PC-9 (cell line): Measurements from ENCODE around the gene POU2F3. TPM values are rescaled to one million over a fixed set of nuclear protein-coding genes. Genes with fewer than 3 reads are reported as not detected.

Experiments
- BruUV-seq: library from RNA; stranded (reverse); fragments of 400-500 nt; replicated peaks from 2 replicates; lab custom pipeline; 2021; lab: Mats Ljungman, UMichigan
- CTCF ChIA-PET: fragments of 300-600 bp; sonication (Branson Sonifier 250); formaldehyde crosslinking; loops from one replicate; lab custom pipeline; 2022; ENCODE audit warnings: antibody characterized with exemption; lab: Charles Lee
- POLR2A ChIA-PET: fragments of 300-600 bp; sonication (Branson Sonifier 250); formaldehyde crosslinking; loops from one replicate; lab custom pipeline; 2022; ENCODE audit warnings: antibody characterized with exemption; ENCODE audit not compliant: unreplicated experiment; lab: Charles Lee
- DNase-seq, 2 experiments: peaks; one replicate each; pipeline versions ENCODE4 v3.0.0 to v3.0.0-alpha.2; 2015 to 2022; ENCODE audit warnings: mixed read lengths in 1 of 2
- H2AFZ ChIP-seq: fragments of 200-600 bp; sonication (generic); 2 replicates; pipeline ENCODE4 v1.8.1; 2017; ENCODE audit warnings: antibody characterized with exemption
- H3F3A ChIP-seq: fragments of 200-600 bp; sonication (generic); 2 replicates; pipeline ENCODE4 v1.8.1; 2017; ENCODE audit warnings: antibody characterized with exemption, mild to moderate bottlenecking, low read depth; ENCODE audit not compliant: insufficient read depth
- H3K27ac ChIP-seq: fragments of 200-600 bp; sonication (generic); 2 replicates; pipeline ENCODE4 v1.6.1; 2016; ENCODE audit warnings: mixed run types
- H3K27me3 ChIP-seq: fragments of 200-600 bp; sonication (generic); 2 replicates; pipeline ENCODE4 v1.6.1; 2016; ENCODE audit warnings: low read depth, mixed run types; ENCODE audit not compliant: insufficient read depth
- H3K36me3 ChIP-seq: fragments of 200-600 bp; sonication (generic); 2 replicates; pipeline ENCODE4 v1.6.1; 2016; ENCODE audit warnings: low read depth, mixed run types
- H3K4me1 ChIP-seq: fragments of 200-600 bp; sonication (generic); replicated peaks from 2 replicates; pipeline ENCODE4 v1.6.1; 2016; ENCODE audit warnings: mixed run types; ENCODE audit not compliant: insufficient read depth
- H3K4me2 ChIP-seq: fragments of 200-600 bp; sonication (generic); 2 replicates; pipeline ENCODE4 v1.6.1; 2017; ENCODE audit warnings: mixed run types
- H3K4me3 ChIP-seq: fragments of 200-600 bp; sonication (generic); 2 replicates; pipeline ENCODE4 v1.6.1; 2016; ENCODE audit warnings: mixed run types
- H3K79me2 ChIP-seq: fragments of 200-600 bp; sonication (generic); 2 replicates; pipeline ENCODE4 v1.6.1; 2017; ENCODE audit warnings: low read depth, mixed run types
- H3K9me2 ChIP-seq: fragments of 200-600 bp; sonication (generic); 2 replicates; pipeline ENCODE4 v1.8.1; 2017; ENCODE audit warnings: mild to moderate bottlenecking; ENCODE audit not compliant: insufficient read depth
- H3K9me3 ChIP-seq: fragments of 200-600 bp; sonication (generic); 2 replicates; pipeline ENCODE4 v1.8.1; 2016; ENCODE audit warnings: low read depth; ENCODE audit not compliant: insufficient read depth
- H4K20me1 ChIP-seq: fragments of 200-600 bp; sonication (generic); 2 replicates; pipeline ENCODE4 v1.8.1; 2017; ENCODE audit not compliant: insufficient read depth
- EZH2 ChIP-seq: fragments of 200-600 bp; sonication (generic); IDR thresholded peaks from 2 replicates; pipeline ENCODE4 v1.8.0; 2017; ENCODE audit warnings: antibody characterized with exemption, low read depth
- intact Hi-C: fragments of 100-400 bp; cut with micrococcal nuclease; formaldehyde crosslinking; loops from one replicate; pipeline ENCODE4 v1.10.0; 2022; ENCODE audit not compliant: unreplicated experiment
- total RNA-seq: library from RNA; stranded (reverse); gene quantifications from 2 replicates; pipeline ENCODE4 v1.2.3, GENCODE V29; 2021
- TF ChIP-seq, protein P1 (sequence below): fragments of 200-600 bp; sonication (generic); conservative IDR thresholded peaks from 2 replicates; pipeline ENCODE4 v1.6.1; 2017; ENCODE audit warnings: mixed run types, antibody characterized with exemption, mild to moderate bottlenecking, moderate library complexity

The POU2F3 gene
- total RNA-seq, 1 experiment from 2014 or later = 2.9 TPM

DNA sequence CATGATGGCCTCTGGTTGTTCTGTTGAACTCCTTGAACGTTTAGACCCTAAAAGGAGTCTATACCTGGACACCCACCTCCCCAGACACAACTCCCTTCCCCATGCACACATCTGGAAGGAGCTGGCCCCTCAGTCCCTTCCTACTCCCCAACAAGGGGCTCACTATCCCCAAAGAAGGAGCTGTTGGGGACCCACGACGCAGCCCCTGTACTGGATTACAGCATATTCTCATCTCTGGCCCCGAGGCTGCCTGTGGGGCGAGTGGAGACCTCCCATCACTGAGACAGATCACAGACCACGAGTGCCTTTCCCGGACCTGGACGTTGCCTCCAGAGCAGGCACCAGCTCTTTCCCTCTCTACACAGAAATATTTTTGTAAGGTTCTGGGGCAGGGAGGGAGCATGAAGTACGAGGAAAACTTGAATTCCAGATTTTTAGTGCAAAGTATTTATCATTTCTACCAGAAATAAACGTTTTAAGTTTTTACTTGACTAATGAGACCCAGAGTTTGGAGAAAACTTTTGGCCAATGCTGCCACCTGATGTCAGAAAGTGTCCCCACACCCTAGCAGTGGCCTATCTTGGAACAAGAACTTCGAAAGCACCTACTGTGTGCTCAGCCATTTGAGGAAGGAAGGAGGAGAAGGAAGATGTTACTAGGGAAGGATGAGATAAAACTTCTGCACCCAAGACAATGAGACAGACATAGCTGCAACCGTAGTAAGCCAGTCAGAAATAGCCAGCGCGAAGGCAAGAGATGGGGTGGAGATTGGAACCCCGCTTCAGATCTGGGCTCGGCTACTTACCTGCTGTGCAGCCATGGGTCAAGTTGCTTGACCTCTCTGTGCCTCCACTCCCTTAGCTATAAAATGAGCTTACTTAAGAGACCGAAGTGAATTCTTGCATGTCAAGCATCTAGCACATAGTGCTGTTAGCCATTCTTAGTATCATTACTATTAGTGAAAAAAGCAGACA is 10.2 kb upstream of the POU2F3 start:
- intact Hi-C loops = loop anchor here (1.0 to 10.0 kb wide), 7 partner anchors 57 to 965 kb away; no protein-coding TSS in a partner anchor
- ChIA-PET POLR2A (no interaction called here), CTCF (interaction anchor here (1.8 kb wide), 1 partner anchor 70 kb away, joined by 5 read pairs; no protein-coding TSS in a partner anchor)
- no peak for TF ChIP-seq EZH2
- TF ChIP-seq, protein P1, sequence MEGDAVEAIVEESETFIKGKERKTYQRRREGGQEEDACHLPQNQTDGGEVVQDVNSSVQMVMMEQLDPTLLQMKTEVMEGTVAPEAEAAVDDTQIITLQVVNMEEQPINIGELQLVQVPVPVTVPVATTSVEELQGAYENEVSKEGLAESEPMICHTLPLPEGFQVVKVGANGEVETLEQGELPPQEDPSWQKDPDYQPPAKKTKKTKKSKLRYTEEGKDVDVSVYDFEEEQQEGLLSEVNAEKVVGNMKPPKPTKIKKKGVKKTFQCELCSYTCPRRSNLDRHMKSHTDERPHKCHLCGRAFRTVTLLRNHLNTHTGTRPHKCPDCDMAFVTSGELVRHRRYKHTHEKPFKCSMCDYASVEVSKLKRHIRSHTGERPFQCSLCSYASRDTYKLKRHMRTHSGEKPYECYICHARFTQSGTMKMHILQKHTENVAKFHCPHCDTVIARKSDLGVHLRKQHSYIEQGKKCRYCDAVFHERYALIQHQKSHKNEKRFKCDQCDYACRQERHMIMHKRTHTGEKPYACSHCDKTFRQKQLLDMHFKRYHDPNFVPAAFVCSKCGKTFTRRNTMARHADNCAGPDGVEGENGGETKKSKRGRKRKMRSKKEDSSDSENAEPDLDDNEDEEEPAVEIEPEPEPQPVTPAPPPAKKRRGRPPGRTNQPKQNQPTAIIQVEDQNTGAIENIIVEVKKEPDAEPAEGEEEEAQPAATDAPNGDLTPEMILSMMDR = peak; percentile 89
- no peak overlapping the region for H3K4me3 ChIP-seq
- H3K36me3 ChIP-seq = no peaks in the 10 kb centered on the region
- H3K4me2 ChIP-seq = no peak overlapping the region
- no peaks in the 10 kb centered on the region for H3K79me2 ChIP-seq
- H4K20me1 ChIP-seq = 0 out of 2 replicates have a peak, but pooled peaks cover 6% of the 10 kb centered on the region
- H2AFZ ChIP-seq = no peak overlapping the region
- peaks cover 17% of the 10 kb centered on the region; the same call in 1 of the 2 replicates for H3F3A ChIP-seq
- BruUV-seq = TSS peak; percentile 35
- no peaks in the 10 kb centered on the region for H3K9me2 ChIP-seq
- H3K9me3 ChIP-seq = no peaks in the 10 kb centered on the region
- H3K27ac ChIP-seq = no peak overlapping the region
- no peak for DNase-seq
- no peaks in the 10 kb centered on the region for H3K4me1 ChIP-seq
- no peaks in the 10 kb centered on the region for H3K27me3 ChIP-seq

DNA sequence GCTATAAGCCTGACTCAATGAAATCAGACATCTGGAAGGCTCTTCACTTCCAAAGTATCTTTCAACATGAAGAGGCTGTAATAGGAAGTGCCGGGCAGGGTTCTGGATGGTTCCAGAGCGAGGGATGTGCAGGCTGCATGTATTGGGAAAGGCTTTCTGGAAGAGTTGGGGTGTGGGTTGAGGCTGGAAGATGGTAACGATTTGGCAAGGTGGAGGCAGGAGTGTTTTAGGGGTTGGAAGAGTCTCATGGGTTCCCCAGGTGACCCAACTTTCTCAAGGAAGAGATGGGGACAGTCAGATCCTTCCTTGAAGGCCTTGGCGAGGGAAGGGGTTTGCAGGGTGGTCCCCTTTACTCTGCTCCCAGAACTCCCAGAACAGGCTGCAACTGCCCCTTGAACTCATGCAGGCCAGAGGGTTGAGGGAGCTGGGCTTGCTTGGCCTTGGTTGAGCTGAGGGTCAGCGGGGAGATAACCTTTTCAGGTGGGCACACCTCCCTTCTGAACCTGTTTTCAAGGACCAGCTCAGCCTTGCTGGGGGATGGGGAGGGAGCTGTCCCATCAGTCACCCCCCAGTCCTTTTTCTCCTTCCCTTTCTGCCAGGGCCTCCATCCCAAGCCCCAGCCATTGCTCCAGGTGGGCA is 9.4 kb upstream of the POU2F3 start:
- H3K79me2 ChIP-seq = no peaks in the 10 kb centered on the region
- H3K27ac ChIP-seq = no peak overlapping the region
- ChIA-PET CTCF (interaction anchor here (1.8 kb wide), 1 partner anchor 70 kb away, joined by 5 read pairs; no protein-coding TSS in a partner anchor), POLR2A (no interaction called here)
- H3K9me2 ChIP-seq = no peaks in the 10 kb centered on the region
- no peak for DNase-seq
- H4K20me1 ChIP-seq = no peaks in the 10 kb centered on the region
- peaks cover under 1% of the 10 kb centered on the region; the same call in 1 of the 2 replicates for H3K4me1 ChIP-seq
- H3K9me3 ChIP-seq = no peaks in the 10 kb centered on the region
- no peaks in the 10 kb centered on the region for H3K36me3 ChIP-seq
- TF ChIP-seq EZH2 = no peak
- TF ChIP-seq, protein P1 = no peak
- peaks cover 21% of the 10 kb centered on the region; the same call in 1 of the 2 replicates for H3F3A ChIP-seq
- H3K27me3 ChIP-seq = no peaks in the 10 kb centered on the region
- no TSS peak for BruUV-seq
- H2AFZ ChIP-seq = no peak overlapping the region
- intact Hi-C loops = loop anchor here (10.0 kb wide), 3 partner anchors 454 to 964 kb away; no protein-coding TSS in a partner anchor
- H3K4me2 ChIP-seq = no peak overlapping the region
- no peak overlapping the region for H3K4me3 ChIP-seq

DNA sequence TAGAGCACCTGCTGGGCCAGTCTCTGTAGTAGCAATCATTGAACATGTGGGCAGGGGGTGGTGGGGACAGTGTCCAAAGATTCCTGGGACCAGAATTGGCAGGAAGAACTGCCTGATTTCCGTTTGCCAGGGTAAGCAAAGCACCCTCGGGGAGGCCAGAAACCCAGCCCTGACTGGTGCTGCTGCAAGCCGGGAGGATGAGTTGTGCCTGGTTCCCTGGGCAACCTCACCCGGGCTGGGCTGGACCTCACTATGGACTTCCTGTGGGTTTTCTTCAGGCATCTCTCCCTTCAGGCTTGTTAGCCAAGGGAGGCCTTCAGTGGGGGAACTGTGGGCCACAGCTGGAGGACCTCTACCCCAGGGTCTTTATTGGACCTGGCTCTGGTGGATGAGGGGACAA is 8.0 kb upstream of the POU2F3 start:
- no peaks in the 10 kb centered on the region for H3K79me2 ChIP-seq
- H3K4me3 ChIP-seq = no peak overlapping the region
- DNase-seq = no peak
- intact Hi-C loops = loop anchor here (10.0 kb wide), 3 partner anchors 453 to 963 kb away; no protein-coding TSS in a partner anchor
- H3K4me1 ChIP-seq = peaks cover 15% of the 10 kb centered on the region
- no peak overlapping the region for H3K4me2 ChIP-seq
- no peaks in the 10 kb centered on the region for H3K36me3 ChIP-seq
- no peak overlapping the region for H2AFZ ChIP-seq
- CTCF ChIA-PET = interaction anchor here (0.6 kb wide), 1 partner anchor 132 kb away, joined by 3 read pairs; no protein-coding TSS in a partner anchor
- peaks cover 33% of the 10 kb centered on the region; the same call in 1 of the 2 replicates for H3F3A ChIP-seq
- H3K9me2 ChIP-seq = no peaks in the 10 kb centered on the region
- H3K27ac ChIP-seq = no peak overlapping the region
- BruUV-seq = no TSS peak
- H4K20me1 ChIP-seq = no peaks in the 10 kb centered on the region
- POLR2A ChIA-PET = no interaction called here
- H3K9me3 ChIP-seq = no peaks in the 10 kb centered on the region
- no peaks in the 10 kb centered on the region for H3K27me3 ChIP-seq
- TF ChIP-seq, protein P1 = no peak
- TF ChIP-seq EZH2 = no peak
